MM.1S (cell line): ENCODE measurements around the gene MGME1.

Source experiments
- DNase-seq: peaks from one replicate; pipeline ENCODE4 v3.0.0-alpha.2; 2015
- H2AFZ ChIP-seq: fragments of 300-600 bp; sonication (generic); 2 replicates; pipeline ENCODE4 v1.6.0; 2016; ENCODE audit warnings: antibody characterized with exemption, low read length
- H3F3A ChIP-seq: fragments of 300-600 bp; sonication (generic); 2 replicates; pipeline ENCODE4 v1.6.1; 2016; ENCODE audit warnings: mild to moderate bottlenecking, antibody characterized with exemption, low read length, moderate library complexity, mixed read lengths; ENCODE audit not compliant: insufficient read depth
- H3K27ac ChIP-seq: fragments of 300-600 bp; sonication (generic); 2 replicates; pipeline ENCODE4 v1.5.1; 2016; ENCODE audit warnings: mild to moderate bottlenecking, low read length
- H3K27me3 ChIP-seq: fragments of 300-600 bp; sonication (generic); replicated peaks from 2 replicates; pipeline ENCODE4 v1.6.0; 2016; ENCODE audit warnings: low read length; ENCODE audit not compliant: insufficient read depth
- H3K36me3 ChIP-seq: fragments of 300-600 bp; sonication (generic); replicated peaks from 2 replicates; pipeline ENCODE4 v1.6.1; 2016; ENCODE audit warnings: mild to moderate bottlenecking, low read length, mixed read lengths; ENCODE audit not compliant: insufficient read depth
- H3K4me1 ChIP-seq: fragments of 300-600 bp; sonication (generic); 2 replicates; pipeline ENCODE4 v1.6.1; 2016; ENCODE audit warnings: low read length, mixed read lengths
- H3K4me2 ChIP-seq: fragments of 300-600 bp; sonication (generic); 2 replicates; pipeline ENCODE4 v1.6.0; 2016; ENCODE audit warnings: low read depth, low read length
- H3K4me3 ChIP-seq: fragments of 300-600 bp; sonication (generic); 2 replicates; pipeline ENCODE4 v1.5.1; 2016; ENCODE audit warnings: low read length, mixed read lengths
- H3K79me2 ChIP-seq: fragments of 300-600 bp; sonication (generic); 2 replicates; pipeline ENCODE4 v1.6.1; 2016; ENCODE audit warnings: mixed run types, low read length, mixed read lengths
- H3K9ac ChIP-seq: fragments of 300-600 bp; sonication (generic); 2 replicates; pipeline ENCODE4 v1.6.1; 2016; ENCODE audit warnings: low read length, mixed read lengths
- H3K9me2 ChIP-seq: fragments of 300-600 bp; sonication (generic); replicated peaks from 2 replicates; pipeline ENCODE4 v1.6.1; 2016; ENCODE audit warnings: mild to moderate bottlenecking, low read length, mixed read lengths; ENCODE audit not compliant: insufficient read depth
- H3K9me3 ChIP-seq: fragments of 300-600 bp; sonication (generic); replicated peaks from 2 replicates; pipeline ENCODE4 v1.6.1; 2016; ENCODE audit warnings: mild to moderate bottlenecking, low read length, mixed read lengths; ENCODE audit not compliant: insufficient read depth
- H4K20me1 ChIP-seq: fragments of 300-600 bp; sonication (generic); 2 replicates; pipeline ENCODE4 v1.6.1; 2016; ENCODE audit warnings: mild to moderate bottlenecking, low read length, moderate library complexity, mixed read lengths; ENCODE audit not compliant: insufficient read depth
- CTCF ChIP-seq: fragments of 300-600 bp; sonication (generic); IDR thresholded peaks from 2 replicates; pipeline ENCODE4 v1.5.1; 2016; ENCODE audit warnings: antibody characterized with exemption, low read length, mixed read lengths
- EZH2 ChIP-seq: fragments of 300-600 bp; sonication (generic); optimal IDR thresholded peaks from 2 replicates; pipeline ENCODE3; 2017; ENCODE audit warnings: low read depth, mild to moderate bottlenecking, antibody characterized with exemption, low read length, mixed read lengths
- EZH2phosphoT487 ChIP-seq: fragments of 300-600 bp; sonication (generic); IDR thresholded peaks from 2 replicates; pipeline ENCODE4 v1.6.1; 2018; ENCODE audit warnings: antibody characterized with exemption, low read length

MGME1 gene

DNA sequence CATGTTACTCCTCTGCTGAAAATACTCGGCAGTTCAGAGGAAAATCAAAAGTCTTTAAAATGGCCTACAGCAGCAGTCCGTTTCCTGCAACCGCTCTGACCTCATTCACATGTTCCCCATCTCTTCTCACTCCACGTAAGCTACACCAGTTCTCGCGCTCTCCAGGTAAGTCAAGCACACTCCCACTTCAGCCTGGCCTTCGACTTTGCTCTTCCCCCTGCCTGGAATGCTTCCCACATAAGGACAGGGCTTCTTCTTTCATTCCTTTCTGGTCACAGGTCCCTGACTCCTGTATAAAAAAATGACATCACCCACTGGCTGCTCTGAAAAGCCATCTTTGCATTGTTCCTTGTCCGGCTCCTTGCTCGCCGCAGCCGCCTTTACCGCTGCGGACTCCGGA is 42.7 kb downstream of the MGME1 start:
- Histone ChIP-seq H2AFZ (no peak overlapping the region), H3K79me2 (no peaks in the 10 kb centered on the region), H3K4me1 (no peaks in the 10 kb centered on the region), H3K9me2 (no peaks in the 10 kb centered on the region), H3K9ac (no peak overlapping the region), H3F3A (no peaks in the 10 kb centered on the region), H3K9me3 (no peaks in the 10 kb centered on the region), H3K4me3 (no peak overlapping the region), H3K36me3 (no peaks in the 10 kb centered on the region), H3K27me3 (no peaks in the 10 kb centered on the region), H3K27ac (no peak overlapping the region), H3K4me2 (no peak overlapping the region), H4K20me1 (no peaks in the 10 kb centered on the region)
- no peak for DNase-seq
- no peak for TF ChIP-seq CTCF
- TF ChIP-seq EZH2phosphoT487, result no peak
- no peak for TF ChIP-seq EZH2

GRCh38 chr20:18011951-18012645 is 43.3 kb downstream of the MGME1 start:
- Histone ChIP-seq H3K27ac (no peak overlapping the region), H3K4me3 (no peak overlapping the region), H3K36me3 (no peaks in the 10 kb centered on the region), H3K4me2 (no peak overlapping the region), H3K79me2 (no peaks in the 10 kb centered on the region), H3F3A (no peaks in the 10 kb centered on the region), H3K4me1 (no peaks in the 10 kb centered on the region), H3K9me3 (no peaks in the 10 kb centered on the region), H4K20me1 (no peaks in the 10 kb centered on the region), H3K9ac (no peak overlapping the region), H3K9me2 (no peaks in the 10 kb centered on the region), H2AFZ (no peak overlapping the region), H3K27me3 (no peaks in the 10 kb centered on the region)
- DNase-seq, result no peak
- TF ChIP-seq EZH2, result no peak
- no peak for TF ChIP-seq CTCF
- no peak for TF ChIP-seq EZH2phosphoT487

- no peak overlapping the region for H3K4me2 ChIP-seq
- H3F3A ChIP-seq, result no peaks in the 10 kb centered on the region
- no peaks in the 10 kb centered on the region for H4K20me1 ChIP-seq
- TF ChIP-seq CTCF (no peak), EZH2phosphoT487 (no peak), EZH2 (no peak)
- no peak overlapping the region for H3K9ac ChIP-seq
- H2AFZ ChIP-seq, result no peak overlapping the region
- no peaks in the 10 kb centered on the region for H3K79me2 ChIP-seq
- H3K4me3 ChIP-seq, result no peak overlapping the region
- H3K4me1 ChIP-seq, result no peaks in the 10 kb centered on the region
- H3K9me2 ChIP-seq, result no peaks in the 10 kb centered on the region
- H3K36me3 ChIP-seq, result no peaks in the 10 kb centered on the region
- no peaks in the 10 kb centered on the region for H3K9me3 ChIP-seq
- H3K27ac ChIP-seq, result no peak overlapping the region
- no peak for DNase-seq
- no peaks in the 10 kb centered on the region for H3K27me3 ChIP-seq
Observed at GRCh38 chr20:18012901-18013300, 44.1 kb downstream of the MGME1 start.
